Colon (tissue), 2 donors: Measurements from ENCODE around the gene DDN.

Source experiments
- FAIRE-seq: peaks from 2 replicates; lab custom pipeline; 2012; peaks lifted over from hg19 to GRCh38; lab: Jason Lieb, UNC
- donor health status: control.
- donor health status: control.

Gene DDN

DNA sequence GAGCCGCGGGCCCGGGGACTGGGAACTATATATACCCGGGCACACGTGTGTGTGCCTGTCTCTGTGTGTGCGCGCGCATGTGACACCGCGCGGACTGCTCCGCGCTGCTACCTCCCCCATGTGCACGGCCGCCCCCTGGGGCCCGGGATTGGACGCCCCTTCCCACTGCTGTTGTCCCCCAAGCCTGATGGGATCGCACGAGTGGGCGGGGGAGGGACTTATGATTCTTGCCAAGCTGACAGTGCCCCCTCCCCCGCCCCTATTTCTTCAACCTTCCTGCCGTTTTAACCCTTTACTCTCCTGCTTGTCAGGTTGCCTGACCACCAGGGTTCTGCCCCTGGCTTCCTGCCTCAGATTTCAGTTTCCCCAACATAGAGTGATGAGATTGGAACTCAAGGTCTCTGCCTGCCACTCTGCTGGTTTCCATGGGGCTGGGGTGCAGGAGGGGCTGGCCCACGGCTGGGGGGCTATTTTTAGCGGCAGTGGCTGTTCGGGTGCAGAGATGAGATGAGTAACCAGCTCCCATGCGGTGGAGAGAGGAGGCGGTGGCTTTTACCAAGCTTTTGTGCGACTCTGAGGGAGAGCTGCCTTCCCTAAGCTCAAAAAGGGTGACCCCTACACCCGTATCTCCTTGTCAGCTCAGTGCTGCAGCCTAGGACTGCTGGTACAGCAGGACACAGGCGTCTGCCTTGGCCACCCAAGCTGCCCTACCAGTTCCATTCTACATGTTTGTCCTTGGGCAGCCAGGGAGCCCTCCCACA lies at the start of gene DDN:
DDN (minus strand) TSS at position 5 of the 761 bp plus-strand sequence. CDS start 88 bp downstream, outside the sequence.
- FAIRE-seq: no peak

DNA sequence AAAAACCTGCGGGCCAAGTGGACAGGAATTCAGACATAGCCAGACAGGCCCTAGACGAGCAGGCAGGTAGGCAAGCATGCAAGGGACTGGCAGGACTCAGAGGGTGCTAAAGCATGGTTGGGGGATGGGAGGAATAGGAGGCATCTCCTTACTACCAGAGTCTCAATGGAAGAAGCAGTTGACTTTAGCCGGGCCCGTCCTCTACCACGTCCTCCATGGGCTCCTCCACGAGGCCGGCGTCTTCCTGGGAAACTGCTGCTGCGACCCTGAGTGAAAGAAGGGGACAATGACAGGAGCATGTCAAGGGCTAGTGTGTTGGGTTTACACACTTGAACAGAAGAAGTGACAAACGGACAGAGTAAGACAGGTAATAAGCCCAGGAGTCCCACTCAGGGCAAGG lies 49.8 kb upstream of the DDN start:
- no peak for FAIRE-seq

GRCh38 chr12:49046129-49046895 lies 47.1 kb upstream of the DDN start:
- no peak for FAIRE-seq

DNA sequence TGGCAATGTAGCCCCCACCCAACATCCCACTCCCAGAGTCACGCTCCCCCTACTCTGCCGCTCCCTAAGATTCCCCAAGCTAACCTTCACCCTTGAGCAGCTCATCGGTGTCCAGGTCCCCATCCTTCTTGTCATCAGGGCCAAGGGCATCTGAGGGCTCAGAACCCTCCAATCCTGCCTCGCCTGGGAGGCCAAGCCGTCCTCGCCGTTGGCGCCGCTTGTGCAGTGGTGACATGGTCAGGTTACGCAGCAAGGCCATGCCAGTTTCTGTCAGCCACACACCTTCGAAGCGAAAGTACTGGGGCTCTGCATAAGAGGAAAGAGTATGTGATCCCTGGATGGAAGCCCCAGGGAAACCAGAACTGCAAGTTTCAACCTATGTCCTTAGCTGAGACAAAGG lies 45.5 kb upstream of the DDN start:
- no peak for FAIRE-seq

GRCh38 chr12:49043856-49044258 lies 44.7 kb upstream of the DDN start:
- FAIRE-seq: no peak

DNA sequence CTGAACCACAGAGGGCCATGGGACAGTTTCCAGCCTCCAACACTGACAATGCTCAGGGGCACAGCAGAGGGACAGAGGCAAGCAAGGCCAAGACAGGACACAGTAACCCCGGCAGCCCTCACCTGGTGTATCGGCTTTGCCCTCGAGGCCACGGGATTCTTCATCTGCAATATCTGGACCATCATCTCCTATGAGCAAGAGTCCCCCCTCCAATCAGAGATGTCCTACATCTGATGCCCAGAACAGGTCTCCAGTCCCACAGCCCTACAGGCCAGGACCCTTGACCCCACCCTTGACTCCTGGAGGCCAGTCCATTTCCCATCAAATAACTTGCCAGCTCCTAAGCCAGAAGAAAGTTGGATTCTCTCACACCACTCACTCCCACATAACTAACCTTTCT lies 44.1 kb upstream of the DDN start:
- FAIRE-seq: no peak

DNA sequence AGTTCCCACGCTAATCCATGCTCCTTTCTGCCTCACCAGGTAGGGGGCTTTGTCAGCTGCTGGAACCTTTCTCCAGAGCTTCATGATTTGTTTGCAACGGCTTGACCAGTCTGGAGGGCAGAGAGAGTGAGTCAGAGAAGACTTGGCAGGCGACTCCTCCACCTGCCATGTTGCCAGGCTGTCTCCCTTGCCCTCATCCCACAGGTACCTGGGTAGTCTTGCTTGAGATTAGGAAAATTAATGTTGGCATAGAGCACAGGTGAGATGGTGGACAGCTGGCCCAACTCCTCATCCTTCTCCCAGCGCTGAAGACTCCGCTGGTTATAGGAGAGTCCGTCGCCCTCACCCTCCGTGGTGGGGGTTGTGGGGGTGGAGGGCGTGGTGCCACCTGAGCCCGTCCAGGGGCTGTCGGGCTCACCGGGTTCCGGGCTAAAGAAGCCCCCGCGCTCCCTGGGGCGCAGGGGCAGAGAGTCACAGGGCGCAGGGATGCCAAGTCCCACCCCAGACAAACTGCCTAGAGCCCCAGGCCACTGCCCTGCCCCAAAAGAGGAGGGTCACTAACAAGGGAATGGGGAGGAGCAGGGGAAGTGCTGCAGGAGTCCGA lies 42.8 kb upstream of the DDN start:
- no peak for FAIRE-seq

DNA sequence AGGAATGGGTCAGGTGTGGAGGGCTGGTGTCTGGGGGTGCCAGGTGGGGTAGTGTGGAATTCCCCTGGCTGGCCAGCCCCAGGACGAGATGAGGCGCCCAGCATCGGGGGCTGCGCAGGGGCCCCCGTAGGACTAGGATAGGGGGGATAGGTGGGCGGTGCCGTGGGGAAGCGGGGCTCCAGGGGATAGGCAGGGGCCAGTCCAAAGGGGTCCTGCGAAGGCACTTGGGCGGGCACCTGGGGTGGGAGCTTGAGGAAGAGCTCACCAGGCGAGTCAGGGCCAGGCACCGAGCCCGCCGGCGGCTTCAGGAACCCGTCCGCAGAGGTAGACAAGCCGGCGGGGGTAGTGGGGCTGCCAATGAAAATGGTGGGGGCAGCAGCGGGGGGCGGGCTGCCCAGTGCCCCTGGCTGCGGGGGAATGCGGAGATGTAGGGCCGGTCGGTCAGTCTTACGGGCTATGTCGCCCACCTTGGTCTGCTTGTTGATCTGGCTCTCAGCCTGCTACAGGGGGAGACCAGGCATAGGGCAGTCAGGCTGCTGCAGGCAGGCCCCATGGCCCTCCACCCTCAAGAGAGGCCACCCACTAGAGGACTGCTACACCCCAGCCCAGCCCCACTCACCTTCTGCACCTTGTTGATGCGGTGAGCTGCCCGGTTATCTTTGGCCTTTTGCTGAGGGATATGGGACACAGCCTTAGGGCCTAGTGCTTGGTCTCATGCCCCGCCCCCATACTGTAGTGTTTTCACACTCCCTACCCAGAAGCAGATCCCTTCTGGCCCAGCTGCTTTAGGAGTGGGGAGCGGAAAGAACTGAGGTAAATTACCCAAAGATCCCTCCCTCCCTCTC lies 42.1 kb upstream of the DDN start:
- FAIRE-seq: no peak

GRCh38 chr12:49040364-49040855 lies 41.2 kb upstream of the DDN start:
- no peak for FAIRE-seq

GRCh38 chr12:49039421-49040363 lies 40.5 kb upstream of the DDN start:
- no peak for FAIRE-seq

- no peak for FAIRE-seq
These were observed 39.2 kb upstream of the DDN start for GRCh38 chr12:49038291-49038955.

- no peak for FAIRE-seq
These were observed 38.7 kb upstream of the DDN start for GRCh38 chr12:49037947-49038237.

DNA sequence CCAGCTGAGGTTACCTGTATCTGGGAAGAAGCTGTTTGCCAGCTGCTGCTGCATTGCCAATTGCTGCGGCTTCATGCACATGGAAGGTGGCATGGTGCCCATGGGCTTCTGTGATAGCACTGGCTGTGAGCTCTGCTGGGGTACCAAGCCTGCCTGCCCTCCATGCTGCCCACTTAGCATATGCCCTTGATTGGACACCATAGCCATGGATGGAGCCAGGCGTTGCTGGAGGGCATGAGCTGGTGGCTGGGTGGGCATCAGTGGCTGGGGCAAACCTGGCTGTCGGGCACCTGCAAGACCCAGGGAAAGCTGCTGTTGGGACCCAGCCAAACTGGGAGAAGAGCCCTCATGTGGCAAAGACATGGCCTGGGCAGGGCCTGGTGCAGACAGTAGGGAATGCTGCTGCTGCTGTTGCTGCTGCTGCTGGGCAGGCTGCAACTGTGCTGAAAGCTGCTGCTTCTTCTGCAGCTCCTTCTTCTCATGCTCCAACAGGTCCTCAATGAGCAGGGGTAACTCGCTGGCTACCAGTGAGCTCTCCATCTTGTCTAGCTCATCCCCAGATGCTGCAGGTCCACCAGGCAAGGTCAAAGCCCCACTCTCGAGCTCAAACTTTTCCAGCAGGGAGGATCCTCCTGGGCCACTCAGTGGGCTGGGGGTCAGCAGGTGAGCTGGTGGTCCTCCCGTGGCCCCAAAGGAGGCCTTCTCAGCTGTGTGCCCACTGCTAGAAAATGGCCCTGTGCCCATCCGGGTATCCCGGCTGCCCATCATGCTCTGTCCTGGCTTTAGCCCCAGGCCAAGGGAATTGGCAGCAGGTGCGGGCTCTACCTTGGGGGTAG lies 38.2 kb upstream of the DDN start:
- FAIRE-seq: no peak

DNA sequence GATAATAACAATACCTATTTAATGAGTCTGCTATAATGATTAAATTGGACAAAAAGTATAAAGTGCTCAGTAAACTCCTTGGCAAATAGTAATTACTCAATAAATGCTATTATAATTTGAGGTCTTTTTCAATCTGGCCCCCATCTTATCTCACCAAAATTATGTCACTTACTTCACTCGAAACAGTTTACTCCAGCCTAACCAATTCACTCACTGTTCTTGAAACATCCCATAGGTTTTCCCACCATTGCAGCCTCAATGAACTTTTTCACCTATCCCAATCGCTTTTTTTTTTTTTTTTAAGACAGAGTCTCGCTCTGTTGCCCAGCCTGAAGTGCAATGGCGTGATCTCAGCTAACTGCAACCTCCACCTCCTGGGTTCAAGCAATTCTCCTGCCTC lies 36.9 kb upstream of the DDN start:
- no peak for FAIRE-seq

DNA sequence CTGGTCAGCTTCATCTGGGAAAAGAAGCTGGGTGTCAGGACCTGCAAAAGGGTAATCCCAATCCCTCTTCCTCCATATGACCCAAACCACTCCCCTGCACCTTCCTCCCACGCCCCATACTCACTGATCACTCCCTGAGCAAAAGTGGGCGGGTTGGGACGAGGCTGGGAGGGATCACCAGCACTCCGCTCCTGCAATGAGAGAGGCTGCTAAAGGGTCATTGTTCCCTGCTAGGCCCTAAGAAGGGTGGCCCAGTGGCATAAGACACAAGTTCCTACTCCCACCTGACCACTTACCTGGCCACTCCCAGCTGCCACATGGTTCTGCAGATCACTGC lies 35.1 kb upstream of the DDN start:
- no peak for FAIRE-seq

DNA sequence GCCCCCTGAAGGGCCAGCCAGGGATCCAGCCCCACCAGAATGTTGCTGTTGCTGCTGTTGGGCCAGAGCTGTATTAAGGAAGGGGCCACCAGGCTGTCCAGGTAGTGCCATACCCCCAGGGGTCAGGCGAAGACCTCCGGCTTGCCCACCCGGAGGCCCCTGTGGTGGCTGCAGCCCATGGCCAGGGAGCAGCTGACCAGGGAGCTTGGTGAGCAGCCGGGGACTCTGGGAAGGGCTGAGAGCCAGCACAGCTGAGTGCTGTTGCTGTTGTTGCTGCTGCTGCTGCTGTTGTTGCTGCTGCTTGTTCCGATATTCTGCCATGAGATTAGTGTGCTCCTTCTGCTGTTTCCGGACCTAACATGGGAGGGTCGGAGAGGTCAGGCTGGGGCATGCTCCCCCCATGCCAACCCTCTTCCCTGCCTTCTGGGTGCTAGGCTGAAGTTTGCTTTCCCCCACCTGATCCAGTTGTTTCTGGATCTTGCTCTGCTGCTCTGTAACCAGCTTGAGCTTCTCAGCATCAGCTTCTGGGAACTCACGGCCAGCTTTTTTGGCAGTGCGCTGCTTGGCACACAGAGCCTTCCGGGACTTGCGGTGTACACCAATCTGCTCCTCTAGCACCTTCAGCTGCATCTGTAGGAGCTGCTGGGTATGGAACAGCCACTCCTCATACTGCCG lies 34.6 kb upstream of the DDN start:
- no peak for FAIRE-seq

DNA sequence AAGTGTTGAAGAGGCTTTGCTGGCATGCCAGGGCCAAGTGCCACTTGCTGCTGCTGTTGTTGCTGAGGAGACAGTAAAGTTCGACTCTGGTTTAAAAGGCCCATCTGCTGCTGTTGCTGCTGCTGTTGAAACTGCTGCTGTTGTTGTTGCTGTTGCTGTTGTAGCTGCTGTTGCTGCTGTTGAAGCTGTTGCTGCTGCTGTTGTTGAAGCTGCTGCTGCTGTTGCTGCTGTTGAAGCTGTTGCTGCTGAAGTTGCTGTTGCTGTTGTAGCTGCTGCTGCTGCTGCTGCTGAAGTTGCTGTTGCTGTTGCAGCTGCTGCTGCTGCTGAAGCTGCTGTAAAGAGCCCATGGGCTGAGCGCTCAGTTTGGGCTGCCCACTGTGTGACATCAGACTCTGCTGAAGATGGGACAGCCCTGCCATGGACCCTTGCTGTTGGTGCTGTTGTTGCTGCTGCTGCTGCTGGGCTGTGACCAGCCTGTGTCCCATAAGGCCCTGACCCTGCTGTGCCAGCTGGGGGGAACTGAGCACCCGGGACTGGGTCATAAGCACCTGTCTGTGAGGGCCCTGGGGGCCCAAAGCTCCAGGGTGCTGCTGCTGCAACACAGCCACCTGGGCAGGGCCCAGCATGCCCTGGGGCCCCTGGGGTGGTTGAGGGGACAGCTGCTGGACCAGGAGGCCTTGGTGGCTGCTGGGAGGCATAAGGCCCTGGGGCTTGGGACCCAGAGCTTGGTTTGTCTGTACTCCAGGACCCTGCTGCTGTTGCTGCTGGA lies 33.7 kb upstream of the DDN start:
- FAIRE-seq: no peak

DNA sequence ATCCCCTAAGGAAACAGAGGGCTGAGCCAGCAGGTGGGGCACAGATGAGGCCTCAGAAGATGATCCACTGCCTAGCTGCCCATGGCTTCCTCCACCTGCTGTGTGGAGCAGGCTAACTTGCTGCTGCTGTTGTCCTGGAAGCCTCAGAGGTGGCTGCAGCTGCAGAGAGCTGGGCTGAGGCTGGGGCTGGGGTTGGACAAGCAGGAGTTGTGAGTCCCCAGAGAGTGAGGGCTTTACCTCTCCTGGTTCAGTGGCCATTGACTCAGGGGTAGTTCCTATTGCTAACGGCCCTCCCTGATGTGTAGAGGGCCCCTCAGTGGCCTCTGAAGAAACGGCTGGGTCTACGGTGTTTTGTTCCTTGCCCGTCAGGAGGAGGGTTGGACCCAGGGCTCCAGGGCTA lies 33.1 kb upstream of the DDN start:
- no peak for FAIRE-seq
